ENCODE results near the gene PICK1. TPM values are rescaled to one million over a fixed set of nuclear protein-coding genes. Genes with fewer than 3 reads are reported as not detected.
A peak's percentile ranks its signal among the peaks of the same experiment; 100 is the strongest.

The PICK1 gene
- total and polyA plus RNA-seq, 4 experiments from 2014 or later = 6.5 to 28.0 (median 17.9) TPM

- ChIA-PET CTCF (ENCODE audit: partially characterized antibody) (no interaction called here), POLR2A (ENCODE audit: partially characterized antibody) (no interaction called here)
- Mint-ChIP-seq H3K27ac (peak overlapping the region in 3 of 7 donors; percentile 74 to 93 (median 89)), H3K4me3 (no peak overlapping the region), H3K9me3 (peaks cover 0 to 4% (median 0%) of the 10 kb centered on the region in 8 donors), H3K27me3 (no peaks in the 10 kb centered on the region), H3K36me3 (peaks cover 0 to 9% of the 10 kb centered on the region in 2 donors), H3K4me1 (peaks cover 4 to 18% (median 8%) of the 10 kb centered on the region in 4 donors)
- Histone ChIP-seq H3K4me1 (ENCODE audit: insufficient read depth, low read length) (no peaks in the 10 kb centered on the region), H3K27me3 (ENCODE audit: insufficient read depth, low read length) (no peaks in the 10 kb centered on the region), H3K4me3 (ENCODE audit: low read length in 2 of 2) (no peak overlapping the region), H3K36me3 (ENCODE audit: insufficient read depth, low read length) (no peaks in the 10 kb centered on the region), H3K27ac (ENCODE audit: low read depth, low read length) (no peak overlapping the region), H3K9me3 (ENCODE audit: control insufficient read depth in 1 of 2, low read length in 2 of 2) (no peaks in the 10 kb centered on the region)
- intact Hi-C loops (cut with micrococcal nuclease) = no loop called here
- no peak for DNase-seq
Observed at GRCh38 chr22:38108561-38109319, 51.5 kb downstream of the PICK1 start.

DNA sequence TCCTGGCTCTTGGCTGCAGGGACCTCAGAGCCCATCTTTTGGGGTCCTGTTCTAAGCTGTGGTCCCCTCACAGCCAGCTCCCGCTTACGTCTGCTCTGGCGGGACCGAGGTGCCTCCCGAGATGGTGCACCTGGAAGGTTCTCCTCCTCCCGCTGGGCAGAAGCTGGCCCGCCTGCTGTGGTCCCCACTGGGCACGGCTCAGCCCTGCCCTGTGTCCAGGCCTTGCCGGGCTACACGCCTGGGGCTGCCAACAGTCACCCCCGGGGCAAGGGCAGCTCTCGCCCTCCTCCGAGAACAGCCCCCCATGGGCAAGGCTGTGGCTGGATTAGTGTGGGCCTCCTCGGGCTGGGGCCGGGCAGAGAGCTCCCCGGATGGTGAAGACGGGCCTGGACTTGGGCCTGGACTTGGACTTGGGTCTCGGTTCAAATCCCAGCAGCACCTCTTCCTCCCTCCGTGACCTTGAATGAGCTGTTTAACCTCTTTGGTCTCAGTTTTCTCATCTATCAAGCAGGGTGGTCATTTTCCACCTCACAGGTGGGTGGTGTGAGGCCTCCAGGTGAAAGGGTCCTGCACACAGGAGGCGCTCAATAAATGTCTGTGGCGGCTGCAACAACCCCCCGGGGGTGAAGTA, 52.3 kb downstream of the PICK1 start:
- Histone ChIP-seq H3K27me3 (ENCODE audit: insufficient read depth, low read length) (no peaks in the 10 kb centered on the region), H3K27ac (ENCODE audit: low read depth, low read length) (no peak overlapping the region), H3K36me3 (ENCODE audit: insufficient read depth, low read length) (no peaks in the 10 kb centered on the region), H3K4me3 (ENCODE audit: low read length in 2 of 2) (no peak overlapping the region), H3K4me1 (ENCODE audit: insufficient read depth, low read length) (peaks cover under 1% of the 10 kb centered on the region), H3K9me3 (ENCODE audit: control insufficient read depth in 1 of 2, low read length in 2 of 2) (no peaks in the 10 kb centered on the region)
- Mint-ChIP-seq H3K27me3 (no peaks in the 10 kb centered on the region), H3K4me1 (peaks cover 3 to 17% (median 9%) of the 10 kb centered on the region in 4 donors), H3K4me3 (peak overlapping the region in 3 of 8 donors; percentile 40 to 48 (median 41)), H3K9me3 (peaks cover 0 to 4% (median 0%) of the 10 kb centered on the region in 8 donors), H3K36me3 (peaks cover 2 to 11% of the 10 kb centered on the region in 2 donors), H3K27ac (peak overlapping the region in 6 of 7 donors; percentile 74 to 89 (median 85))
- DNase-seq = peak in 3 of 5 donors; percentile 19 to 32 (median 20)
- intact Hi-C loops (cut with micrococcal nuclease) = loop anchor here (10.0 kb wide), 1 partner anchor 245 kb away; no protein-coding TSS in a partner anchor
- POLR2A ChIA-PET (ENCODE audit: partially characterized antibody) = no interaction called here
- CTCF ChIA-PET (ENCODE audit: partially characterized antibody) = no interaction called here

- intact Hi-C loops (cut with micrococcal nuclease) = loop anchor here (10.0 kb wide), 1 partner anchor 245 kb away; no protein-coding TSS in a partner anchor
- H3K4me3 Mint-ChIP-seq = peak within 1 kb of the TSS in 3 of 8 donors; percentile 40 to 48 (median 41)
- POLR2A ChIA-PET (ENCODE audit: partially characterized antibody) = no interaction called here
- H3K9me3 ChIP-seq (ENCODE audit: control insufficient read depth in 1 of 2, low read length in 2 of 2) = no peaks in the 10 kb centered on the region
- H3K36me3 ChIP-seq (ENCODE audit: insufficient read depth, low read length) = peaks cover 3% of the 10 kb centered on the region
- no peak within 1 kb of the TSS for H3K27ac ChIP-seq (ENCODE audit: low read depth, low read length)
- DNase-seq = no peak
- CTCF ChIA-PET (ENCODE audit: partially characterized antibody) = no interaction called here
- H3K27me3 Mint-ChIP-seq = no peaks in the 10 kb centered on the region
- H3K4me1 Mint-ChIP-seq = peaks cover 2 to 13% (median 8%) of the 10 kb centered on the region in 4 donors
- H3K4me1 ChIP-seq (ENCODE audit: insufficient read depth, low read length) = peaks cover 6% of the 10 kb centered on the region
- no peak within 1 kb of the TSS for H3K4me3 ChIP-seq (ENCODE audit: low read length in 2 of 2)
- no peaks in the 10 kb centered on the region for H3K27me3 ChIP-seq (ENCODE audit: insufficient read depth, low read length)
- H3K27ac Mint-ChIP-seq = peak within 1 kb of the TSS in 6 of 7 donors; percentile 74 to 89 (median 85)
- H3K9me3 Mint-ChIP-seq = peaks cover 0 to 4% (median 0%) of the 10 kb centered on the region in 8 donors
- peaks cover 3 to 12% of the 10 kb centered on the region in 2 donors for H3K36me3 Mint-ChIP-seq
Observed at GRCh38 chr22:38110008-38110862, 53.0 kb downstream of the PICK1 start, which contains the start of gene BAIAP2L2. TSS of gene BAIAP2L2 (minus strand) at chr22:38110684. CDS start at chr22:38110525, 159 bp downstream.

- no peak overlapping the region for H3K27ac ChIP-seq (ENCODE audit: low read depth, low read length)
- H3K9me3 ChIP-seq (ENCODE audit: control insufficient read depth in 1 of 2, low read length in 2 of 2) = no peaks in the 10 kb centered on the region
- H3K9me3 Mint-ChIP-seq = peaks cover 0 to 4% (median 0%) of the 10 kb centered on the region in 8 donors
- no peaks in the 10 kb centered on the region for H3K27me3 Mint-ChIP-seq
- H3K27me3 ChIP-seq (ENCODE audit: insufficient read depth, low read length) = no peaks in the 10 kb centered on the region
- peak overlapping the region in 3 of 7 donors; percentile 17 to 79 (median 65) for H3K27ac Mint-ChIP-seq
- ChIA-PET CTCF (ENCODE audit: partially characterized antibody) (interaction anchor here (1.1 kb wide), 1 partner anchor 21 kb away, joined by 3 read pairs; no protein-coding TSS in a partner anchor), POLR2A (ENCODE audit: partially characterized antibody) (no interaction called here)
- peaks cover 2 to 11% (median 6%) of the 10 kb centered on the region in 4 donors for H3K4me1 Mint-ChIP-seq
- no peak overlapping the region for H3K4me3 ChIP-seq (ENCODE audit: low read length in 2 of 2)
- peaks cover 6% of the 10 kb centered on the region for H3K4me1 ChIP-seq (ENCODE audit: insufficient read depth, low read length)
- DNase-seq = no peak
- intact Hi-C loops (cut with micrococcal nuclease) = loop anchor here (10.0 kb wide), 1 partner anchor 244 kb away; no protein-coding TSS in a partner anchor
- peaks cover 3 to 12% of the 10 kb centered on the region in 2 donors for H3K36me3 Mint-ChIP-seq
- no peak overlapping the region for H3K4me3 Mint-ChIP-seq
- H3K36me3 ChIP-seq (ENCODE audit: insufficient read depth, low read length) = peaks cover 5% of the 10 kb centered on the region
Observed at GRCh38 chr22:38110863-38111852, 54.0 kb downstream of the PICK1 start.

GRCh38 chr22:38111925-38112355, 54.7 kb downstream of the PICK1 start:
- H3K27me3 ChIP-seq (ENCODE audit: insufficient read depth, low read length) = no peaks in the 10 kb centered on the region
- Mint-ChIP-seq H3K9me3 (peaks cover 0 to 4% (median 0%) of the 10 kb centered on the region in 8 donors), H3K27me3 (no peaks in the 10 kb centered on the region), H3K4me3 (no peak overlapping the region), H3K36me3 (peaks cover 6 to 16% of the 10 kb centered on the region in 2 donors), H3K4me1 (peaks cover 2 to 11% (median 5%) of the 10 kb centered on the region in 4 donors), H3K27ac (no peak overlapping the region)
- CTCF ChIA-PET (ENCODE audit: partially characterized antibody) = interaction anchor here (1.1 to 3.5 kb wide), 2 partner anchors 22 to 117 kb away, joined by 3 to 22 read pairs; no protein-coding TSS in a partner anchor
- POLR2A ChIA-PET (ENCODE audit: partially characterized antibody) = no interaction called here
- H3K27ac ChIP-seq (ENCODE audit: low read depth, low read length) = no peak overlapping the region
- no peaks in the 10 kb centered on the region for H3K9me3 ChIP-seq (ENCODE audit: control insufficient read depth in 1 of 2, low read length in 2 of 2)
- DNase-seq = no peak
- peaks cover 6% of the 10 kb centered on the region for H3K4me1 ChIP-seq (ENCODE audit: insufficient read depth, low read length)
- H3K4me3 ChIP-seq (ENCODE audit: low read length in 2 of 2) = no peak overlapping the region
- intact Hi-C loops (cut with micrococcal nuclease) = loop anchor here (10.0 kb wide), 1 partner anchor 243 kb away; no protein-coding TSS in a partner anchor
- H3K36me3 ChIP-seq (ENCODE audit: insufficient read depth, low read length) = peaks cover 5% of the 10 kb centered on the region

- Mint-ChIP-seq H3K9me3 (peaks cover 0 to 4% (median 0%) of the 10 kb centered on the region in 8 donors), H3K4me3 (no peak overlapping the region), H3K36me3 (peaks cover 6 to 16% of the 10 kb centered on the region in 2 donors), H3K27me3 (no peaks in the 10 kb centered on the region), H3K4me1 (peaks cover 2 to 11% (median 3%) of the 10 kb centered on the region in 4 donors), H3K27ac (no peak overlapping the region)
- no peaks in the 10 kb centered on the region for H3K27me3 ChIP-seq (ENCODE audit: insufficient read depth, low read length)
- H3K27ac ChIP-seq (ENCODE audit: low read depth, low read length) = no peak overlapping the region
- DNase-seq = no peak
- POLR2A ChIA-PET (ENCODE audit: partially characterized antibody) = no interaction called here
- no peaks in the 10 kb centered on the region for H3K9me3 ChIP-seq (ENCODE audit: control insufficient read depth in 1 of 2, low read length in 2 of 2)
- H3K36me3 ChIP-seq (ENCODE audit: insufficient read depth, low read length) = peaks cover 5% of the 10 kb centered on the region
- intact Hi-C loops (cut with micrococcal nuclease) = loop anchor here (10.0 kb wide), 1 partner anchor 242 kb away; no protein-coding TSS in a partner anchor
- CTCF ChIA-PET (ENCODE audit: partially characterized antibody) = interaction anchor here (1.1 to 3.5 kb wide), 2 partner anchors 22 to 117 kb away, joined by 3 to 22 read pairs; no protein-coding TSS in a partner anchor
- no peak overlapping the region for H3K4me3 ChIP-seq (ENCODE audit: low read length in 2 of 2)
- H3K4me1 ChIP-seq (ENCODE audit: insufficient read depth, low read length) = peaks cover 6% of the 10 kb centered on the region
Observed at GRCh38 chr22:38112381-38112780, 55.2 kb downstream of the PICK1 start.

Measured in CD4-positive, alpha-beta memory T cell (primary cell).